HEK293T (cell line): ENCODE measurements around the gene ALDH16A1.

ENCODE experiments used
- BHLHE40 ChIP-seq: fragments of 450-650 bp; IDR thresholded peaks from 2 replicates; pipeline ENCODE4 v1.6.1; 2016; ENCODE audit warnings: mild to moderate bottlenecking, moderate library complexity, borderline replicate concordance
- ELF4 ChIP-seq: fragments of 450-650 bp; IDR thresholded peaks from 2 replicates; pipeline ENCODE4 v1.6.1; 2017; ENCODE audit warnings: antibody characterized with exemption
- FOXA1 ChIP-seq: fragments of 450-650 bp; IDR thresholded peaks from 2 replicates; pipeline ENCODE4 v1.6.1; 2016; ENCODE audit warnings: mild to moderate bottlenecking
- FOXK2 ChIP-seq: fragments of 450-650 bp; IDR thresholded peaks from 2 replicates; pipeline ENCODE4 v1.6.1; 2016; ENCODE audit warnings: mild to moderate bottlenecking
- FOXM1 ChIP-seq: fragments of 450-650 bp; IDR thresholded peaks from 2 replicates; pipeline ENCODE4 v1.6.1; 2017; ENCODE audit warnings: mild to moderate bottlenecking, borderline replicate concordance
- LEF1 ChIP-seq: fragments of 450-650 bp; IDR thresholded peaks from 2 replicates; pipeline ENCODE4 v1.6.1; 2017; ENCODE audit warnings: mild to moderate bottlenecking, borderline replicate concordance
- NFRKB ChIP-seq: fragments of 450-650 bp; IDR thresholded peaks from 2 replicates; pipeline ENCODE4 v1.6.1; 2016; ENCODE audit warnings: mild to moderate bottlenecking, moderate library complexity
- SP1 ChIP-seq: fragments of 450-650 bp; IDR thresholded peaks from 2 replicates; pipeline ENCODE4 v1.6.1; 2017
- ZNF384 ChIP-seq: fragments of 450-650 bp; IDR thresholded peaks from 2 replicates; pipeline ENCODE4 v1.6.1; 2016
- TF ChIP-seq, protein P1 (sequence below): fragments of 450-650 bp; IDR thresholded peaks from 2 replicates; pipeline ENCODE4 v1.6.1; 2016

DNA sequence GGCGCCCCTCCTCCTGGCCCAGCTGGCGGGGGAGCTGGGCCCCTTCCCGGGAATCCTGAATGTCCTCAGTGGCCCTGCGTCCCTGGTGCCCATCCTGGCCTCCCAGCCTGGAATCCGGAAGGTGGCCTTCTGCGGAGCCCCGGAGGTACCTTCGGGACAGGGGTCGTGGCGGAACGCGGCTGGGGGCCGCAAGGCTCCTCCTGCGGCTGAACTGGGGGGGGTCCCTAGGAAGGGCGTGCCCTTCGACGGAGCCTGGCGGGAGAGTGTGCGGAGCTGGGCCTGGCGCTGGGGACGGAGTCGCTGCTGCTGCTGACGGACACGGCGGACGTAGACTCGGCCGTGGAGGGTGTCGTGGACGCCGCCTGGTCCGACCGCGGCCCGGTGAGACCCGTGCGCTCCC is 8.6 kb downstream of the ALDH16A1 start:
- TF ChIP-seq FOXA1: no peak
- no peak for TF ChIP-seq NFRKB
- no peak for TF ChIP-seq FOXM1
- no peak for TF ChIP-seq BHLHE40
- no peak for TF ChIP-seq FOXK2
- no peak for TF ChIP-seq ELF4
- no peak for TF ChIP-seq LEF1
- no peak for TF ChIP-seq ZNF384
- TF ChIP-seq SP1: no peak
- TF ChIP-seq, protein P1, sequence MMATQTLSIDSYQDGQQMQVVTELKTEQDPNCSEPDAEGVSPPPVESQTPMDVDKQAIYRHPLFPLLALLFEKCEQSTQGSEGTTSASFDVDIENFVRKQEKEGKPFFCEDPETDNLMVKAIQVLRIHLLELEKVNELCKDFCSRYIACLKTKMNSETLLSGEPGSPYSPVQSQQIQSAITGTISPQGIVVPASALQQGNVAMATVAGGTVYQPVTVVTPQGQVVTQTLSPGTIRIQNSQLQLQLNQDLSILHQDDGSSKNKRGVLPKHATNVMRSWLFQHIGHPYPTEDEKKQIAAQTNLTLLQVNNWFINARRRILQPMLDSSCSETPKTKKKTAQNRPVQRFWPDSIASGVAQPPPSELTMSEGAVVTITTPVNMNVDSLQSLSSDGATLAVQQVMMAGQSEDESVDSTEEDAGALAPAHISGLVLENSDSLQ: no peak
